Esophagus squamous epithelium (tissue), 5 donors: ENCODE data around the gene SLC12A8. TPM values are rescaled to one million over a fixed set of nuclear protein-coding genes. Genes with fewer than 3 reads are reported as not detected.

Source experiments
- DNase-seq: peaks from one replicate; lab custom pipeline; 2025; lab: John Stamatoyannopoulos, UW
- H3K27ac ChIP-seq, 4 donors: fragments of 200-600 bp; sonication (generic); one replicate each; pipeline ENCODE4 v1.5.1; 2016 to 2019; ENCODE audit warnings: mild to moderate bottlenecking in 1 of 4
- H3K27me3 ChIP-seq, 4 donors: fragments of 200-600 bp; sonication (generic); 1 replicate in 3 of 4; 2 replicates in 1 of 4; pipeline versions ENCODE4 v1.5.1 to v1.6.0; 2017 to 2021; ENCODE audit warnings: antibody characterized with exemption in 1 of 4
- H3K36me3 ChIP-seq, 3 donors: fragments of 200-600 bp; sonication (generic); one replicate each; pipeline ENCODE4 v1.5.1; 2016 to 2019
- H3K4me1 ChIP-seq, 3 donors: fragments of 200-600 bp; sonication (generic); one replicate each; pipeline ENCODE4 v1.5.1; 2017 to 2019
- H3K4me3 ChIP-seq, 4 donors: fragments of 200-600 bp; sonication (generic); 1 replicate in 3 of 4; 2 replicates in 1 of 4; pipeline ENCODE4 v1.5.1; 2016 to 2019; ENCODE audit warnings: mild to moderate bottlenecking in 2 of 4, moderate library complexity in 1 of 4
- H3K9me3 ChIP-seq, 3 donors: fragments of 200-600 bp; sonication (generic); one replicate each; pipeline ENCODE4 v1.5.1; 2016 to 2019
- POLR2A ChIP-seq, 4 donors: fragments of 450-650 bp; IDR thresholded peaks; one replicate each; pipeline ENCODE4 v1.6.1; 2017; ENCODE audit warnings: antibody characterized with exemption in 4 of 4, mild to moderate bottlenecking in 4 of 4, moderate library complexity in 3 of 4
- WGBS, 2 donors: methylation state at CpG; one replicate each; pipeline ENCODE4 v1.1.5; 2018; 5-methylcytosine and 5-hydroxymethylcytosine counted together
- intact Hi-C: fragments of 100-400 bp; cut with DNase I; formaldehyde crosslinking; loops from one replicate; pipeline ENCODE4 v1.15.0; 2022
- total RNA-seq, 4 donors: library from RNA; depleted of rRNA; stranded (reverse); fragments of >200 nt; gene quantifications; one replicate each; pipeline ENCODE4 v1.1.0, GENCODE V29; 2016
- TF ChIP-seq, protein P1 (sequence below), 6 experiments: fragments of 450-650 bp in 4 of 6; fragments of 200-600 bp in 2 of 6; sonication (generic) in 2 of 6; IDR thresholded peaks; one replicate each; pipeline ENCODE4 v1.5.1; 2016 to 2019; ENCODE audit warnings: antibody characterized with exemption in 6 of 6, mild to moderate bottlenecking in 4 of 6, moderate library complexity in 4 of 6
- donor health status: DM: yes; HTN: yes; CAD: no.

Gene SLC12A8
- total RNA-seq, 4 donors from 2014 or later, result 9.9 to 15.9 (median 13.8) TPM

DNA sequence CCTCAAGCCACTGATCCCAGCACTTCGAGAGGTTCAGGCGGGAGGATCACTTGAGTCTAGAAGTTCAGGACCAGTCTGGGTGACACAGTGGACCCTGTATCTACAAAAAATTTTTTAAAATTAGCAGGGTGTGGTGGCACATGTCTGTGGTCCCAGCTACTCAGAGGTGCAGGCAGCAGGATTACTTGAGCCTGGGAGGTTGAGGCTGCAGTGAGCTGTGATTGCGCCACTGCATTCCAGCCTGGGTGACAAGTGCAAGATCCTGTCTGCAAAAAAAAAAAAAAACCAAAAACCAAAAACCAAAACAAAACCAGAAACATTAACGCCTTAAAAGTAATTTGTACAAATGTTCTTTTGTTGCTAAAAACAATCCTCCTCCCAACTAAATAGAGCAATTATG is 27.9 kb upstream of the SLC12A8 start:
- TF ChIP-seq, protein P1, sequence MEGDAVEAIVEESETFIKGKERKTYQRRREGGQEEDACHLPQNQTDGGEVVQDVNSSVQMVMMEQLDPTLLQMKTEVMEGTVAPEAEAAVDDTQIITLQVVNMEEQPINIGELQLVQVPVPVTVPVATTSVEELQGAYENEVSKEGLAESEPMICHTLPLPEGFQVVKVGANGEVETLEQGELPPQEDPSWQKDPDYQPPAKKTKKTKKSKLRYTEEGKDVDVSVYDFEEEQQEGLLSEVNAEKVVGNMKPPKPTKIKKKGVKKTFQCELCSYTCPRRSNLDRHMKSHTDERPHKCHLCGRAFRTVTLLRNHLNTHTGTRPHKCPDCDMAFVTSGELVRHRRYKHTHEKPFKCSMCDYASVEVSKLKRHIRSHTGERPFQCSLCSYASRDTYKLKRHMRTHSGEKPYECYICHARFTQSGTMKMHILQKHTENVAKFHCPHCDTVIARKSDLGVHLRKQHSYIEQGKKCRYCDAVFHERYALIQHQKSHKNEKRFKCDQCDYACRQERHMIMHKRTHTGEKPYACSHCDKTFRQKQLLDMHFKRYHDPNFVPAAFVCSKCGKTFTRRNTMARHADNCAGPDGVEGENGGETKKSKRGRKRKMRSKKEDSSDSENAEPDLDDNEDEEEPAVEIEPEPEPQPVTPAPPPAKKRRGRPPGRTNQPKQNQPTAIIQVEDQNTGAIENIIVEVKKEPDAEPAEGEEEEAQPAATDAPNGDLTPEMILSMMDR (IDR thresholded peaks at IDR 0.05), result no peak
- no peak for TF ChIP-seq POLR2A (IDR thresholded peaks at IDR 0.05)
- Histone ChIP-seq H3K4me3 (no peak overlapping the region), H3K4me1 (no peaks in the 10 kb centered on the region), H3K9me3 (no peaks in the 10 kb centered on the region), H3K27me3 (no peaks in the 10 kb centered on the region), H3K27ac (no peak overlapping the region), H3K36me3 (no peaks in the 10 kb centered on the region)
- intact Hi-C loops, result no loop called here
- WGBS, 2 donors, result 60 to 78% methylated on average over 4 of the region's 4 CpGs
- DNase-seq, result no peak

DNA sequence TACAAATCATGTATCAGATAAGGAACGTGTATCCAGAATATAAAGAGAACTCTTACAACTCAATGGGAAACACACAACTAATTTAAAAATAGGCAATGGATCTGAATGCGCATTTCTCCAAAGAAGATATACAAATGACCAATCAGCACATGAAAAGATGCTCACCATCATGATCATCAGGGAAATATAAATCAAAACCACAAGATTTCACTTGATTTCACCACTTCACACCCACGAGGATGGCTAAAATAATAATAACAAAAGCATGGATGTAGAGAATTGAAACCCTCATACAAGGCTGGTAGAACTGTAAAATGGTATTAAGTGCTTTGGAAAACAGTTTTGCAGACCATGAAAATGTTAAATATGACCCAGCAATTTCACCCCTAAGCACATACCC is 26.7 kb upstream of the SLC12A8 start:
- intact Hi-C loops, result no loop called here
- Histone ChIP-seq H3K4me1 (no peaks in the 10 kb centered on the region), H3K36me3 (no peaks in the 10 kb centered on the region), H3K27me3 (no peaks in the 10 kb centered on the region), H3K27ac (no peak overlapping the region), H3K9me3 (no peaks in the 10 kb centered on the region), H3K4me3 (no peak overlapping the region)
- TF ChIP-seq, protein P1 (IDR thresholded peaks at IDR 0.05), result no peak
- TF ChIP-seq POLR2A (IDR thresholded peaks at IDR 0.05), result no peak
- no peak for DNase-seq
- WGBS, 2 donors, result 77 to 82% methylated on average over 3 of the region's 3 CpGs

DNA sequence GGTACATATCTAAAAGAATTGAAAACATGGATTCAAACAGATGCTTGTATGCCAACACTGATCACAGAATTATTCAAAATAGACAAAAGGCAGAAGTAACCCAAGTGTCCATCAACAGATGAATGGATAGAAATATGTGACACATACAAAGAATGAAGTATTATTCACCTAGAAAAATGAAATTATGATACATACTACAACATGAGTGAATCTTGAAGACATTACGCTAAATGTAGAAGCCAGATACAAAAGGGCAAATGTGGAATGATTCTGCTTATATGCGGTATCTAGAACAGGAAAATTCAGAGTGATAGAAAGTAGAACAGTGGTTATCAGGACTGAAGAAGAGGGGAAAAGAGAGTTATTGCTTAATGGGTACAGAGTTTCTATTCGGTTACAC is 26.2 kb upstream of the SLC12A8 start:
- DNase-seq, result no peak
- TF ChIP-seq, protein P1 (IDR thresholded peaks at IDR 0.05), result no peak
- TF ChIP-seq POLR2A (IDR thresholded peaks at IDR 0.05), result no peak
- WGBS, 2 donors, result 86 to 93% methylated on average over 3 of the region's 3 CpGs
- H3K27me3 ChIP-seq, result no peaks in the 10 kb centered on the region
- peaks cover 0 to under 1% (median 0%) of the 10 kb centered on the region in 3 donors for H3K36me3 ChIP-seq
- H3K4me3 ChIP-seq, result no peak overlapping the region
- H3K4me1 ChIP-seq, result no peaks in the 10 kb centered on the region
- no peaks in the 10 kb centered on the region for H3K9me3 ChIP-seq
- intact Hi-C loops, result no loop called here
- no peak overlapping the region for H3K27ac ChIP-seq

DNA sequence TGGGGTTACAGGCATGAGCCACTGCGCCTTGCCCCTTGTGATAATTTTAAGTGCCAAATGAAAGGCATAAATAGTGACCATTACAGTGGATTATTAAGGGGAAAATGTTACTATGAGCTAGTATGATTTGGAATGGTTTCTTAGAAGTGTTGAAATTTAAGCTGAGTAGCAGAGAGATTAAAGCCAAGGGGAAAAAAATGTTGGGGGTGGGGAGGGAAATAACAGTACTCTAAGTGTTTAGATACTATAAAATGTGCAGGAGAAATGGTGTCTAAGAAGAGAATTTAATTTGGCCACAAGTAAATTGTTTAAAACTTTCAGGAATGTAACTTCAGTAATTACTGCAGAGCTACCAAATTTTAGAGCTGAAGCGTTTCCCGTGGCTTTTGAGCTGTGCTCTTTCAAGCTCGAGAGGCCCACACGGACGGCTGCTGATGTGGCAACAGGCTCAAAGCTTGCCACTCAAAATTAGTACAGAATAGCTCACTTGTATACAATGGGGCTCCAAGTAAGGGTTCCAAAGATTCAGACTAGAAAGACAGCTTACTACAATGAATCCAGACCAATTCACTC is 23.9 kb upstream of the SLC12A8 start:
- DNase-seq, result no peak
- WGBS, 2 donors, result 75 to 89% methylated on average over 6 of the region's 6 CpGs
- Histone ChIP-seq H3K27ac (peak overlapping the region in 1 of 4 donors; percentile 36), H3K4me1 (peaks cover 0 to 9% (median 0%) of the 10 kb centered on the region in 3 donors), H3K27me3 (no peaks in the 10 kb centered on the region), H3K4me3 (no peak overlapping the region), H3K9me3 (no peaks in the 10 kb centered on the region), H3K36me3 (peaks cover 0 to 22% (median 8%) of the 10 kb centered on the region in 3 donors)
- intact Hi-C loops, result no loop called here
- no peak for TF ChIP-seq POLR2A (IDR thresholded peaks at IDR 0.05)
- TF ChIP-seq, protein P1 (IDR thresholded peaks at IDR 0.05), result no peak

DNA sequence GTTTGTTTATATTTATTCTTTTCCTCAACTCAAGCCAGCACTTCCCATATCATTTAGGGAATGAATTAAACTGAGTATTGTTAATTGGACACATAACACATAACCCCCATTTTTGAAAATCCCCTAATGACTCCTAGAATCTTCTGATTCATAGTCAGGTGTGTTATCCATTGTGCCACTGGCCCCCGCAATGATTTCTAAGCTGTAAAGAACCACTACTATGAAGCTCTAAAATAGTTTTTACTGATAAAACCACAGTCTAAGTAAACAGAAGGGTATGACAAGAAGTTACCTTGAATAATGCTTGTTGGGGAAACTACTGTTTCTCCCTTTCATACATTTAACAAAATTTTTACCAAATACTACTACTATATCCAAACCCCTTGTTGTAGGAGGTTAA is 22.3 kb upstream of the SLC12A8 start:
- peaks cover 0 to 22% (median 8%) of the 10 kb centered on the region in 3 donors for H3K36me3 ChIP-seq
- intact Hi-C loops, result no loop called here
- 100% methylated on average over 1 of the region's 1 CpG for WGBS, 2 donors
- no peaks in the 10 kb centered on the region for H3K9me3 ChIP-seq
- H3K4me1 ChIP-seq, result peaks cover 0 to 9% (median 0%) of the 10 kb centered on the region in 3 donors
- no peaks in the 10 kb centered on the region for H3K27me3 ChIP-seq
- no peak overlapping the region for H3K4me3 ChIP-seq
- no peak for TF ChIP-seq POLR2A (IDR thresholded peaks at IDR 0.05)
- TF ChIP-seq, protein P1 (IDR thresholded peaks at IDR 0.05), result no peak
- no peak for DNase-seq
- no peak overlapping the region for H3K27ac ChIP-seq
